ENCODE measurements around the gene TFEC. TPM values are rescaled to one million over a fixed set of nuclear protein-coding genes. Genes with fewer than 3 reads are reported as not detected.

Gene TFEC
- total RNA-seq, 1 donor from 2014 or later = not detected

DNA sequence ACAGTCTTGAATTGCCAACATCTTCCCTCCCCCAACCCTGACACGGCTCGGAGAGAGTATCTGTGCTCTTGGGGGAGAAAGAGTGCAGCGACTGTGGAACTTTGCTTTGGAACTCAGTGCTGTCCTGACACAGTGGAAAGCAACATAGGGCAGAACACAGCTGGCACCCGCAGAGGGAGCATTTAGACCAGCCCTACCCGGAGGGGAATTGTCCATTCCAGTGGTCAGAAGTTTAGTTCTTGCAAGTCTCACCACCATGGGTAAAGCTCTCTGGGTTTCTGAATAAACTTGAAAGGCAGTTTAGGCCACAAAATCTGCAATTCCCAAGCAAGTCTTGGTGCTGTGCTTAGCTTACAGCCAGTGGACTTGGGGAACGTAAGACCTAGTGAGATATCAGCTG is 34.9 kb downstream of the TFEC start:
- Mint-ChIP-seq H3K27me3 (ENCODE audit: unreplicated experiment) (peaks cover 28% of the 10 kb centered on the region), H3K36me3 (ENCODE audit: unreplicated experiment) (peaks cover 2% of the 10 kb centered on the region), H3K4me1 (ENCODE audit: unreplicated experiment) (no peaks in the 10 kb centered on the region), H3K4me3 (ENCODE audit: unreplicated experiment) (no peak overlapping the region), H3K9me3 (ENCODE audit: unreplicated experiment) (peaks cover 26% of the 10 kb centered on the region), H3K27ac (ENCODE audit: unreplicated experiment) (no peak overlapping the region)
- TF ChIP-seq, protein P1, sequence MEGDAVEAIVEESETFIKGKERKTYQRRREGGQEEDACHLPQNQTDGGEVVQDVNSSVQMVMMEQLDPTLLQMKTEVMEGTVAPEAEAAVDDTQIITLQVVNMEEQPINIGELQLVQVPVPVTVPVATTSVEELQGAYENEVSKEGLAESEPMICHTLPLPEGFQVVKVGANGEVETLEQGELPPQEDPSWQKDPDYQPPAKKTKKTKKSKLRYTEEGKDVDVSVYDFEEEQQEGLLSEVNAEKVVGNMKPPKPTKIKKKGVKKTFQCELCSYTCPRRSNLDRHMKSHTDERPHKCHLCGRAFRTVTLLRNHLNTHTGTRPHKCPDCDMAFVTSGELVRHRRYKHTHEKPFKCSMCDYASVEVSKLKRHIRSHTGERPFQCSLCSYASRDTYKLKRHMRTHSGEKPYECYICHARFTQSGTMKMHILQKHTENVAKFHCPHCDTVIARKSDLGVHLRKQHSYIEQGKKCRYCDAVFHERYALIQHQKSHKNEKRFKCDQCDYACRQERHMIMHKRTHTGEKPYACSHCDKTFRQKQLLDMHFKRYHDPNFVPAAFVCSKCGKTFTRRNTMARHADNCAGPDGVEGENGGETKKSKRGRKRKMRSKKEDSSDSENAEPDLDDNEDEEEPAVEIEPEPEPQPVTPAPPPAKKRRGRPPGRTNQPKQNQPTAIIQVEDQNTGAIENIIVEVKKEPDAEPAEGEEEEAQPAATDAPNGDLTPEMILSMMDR (IDR thresholded peaks at IDR 0.05) = no peak
- DNase-seq (ENCODE audit: extremely low spot score, unreplicated experiment) = no peak

DNA sequence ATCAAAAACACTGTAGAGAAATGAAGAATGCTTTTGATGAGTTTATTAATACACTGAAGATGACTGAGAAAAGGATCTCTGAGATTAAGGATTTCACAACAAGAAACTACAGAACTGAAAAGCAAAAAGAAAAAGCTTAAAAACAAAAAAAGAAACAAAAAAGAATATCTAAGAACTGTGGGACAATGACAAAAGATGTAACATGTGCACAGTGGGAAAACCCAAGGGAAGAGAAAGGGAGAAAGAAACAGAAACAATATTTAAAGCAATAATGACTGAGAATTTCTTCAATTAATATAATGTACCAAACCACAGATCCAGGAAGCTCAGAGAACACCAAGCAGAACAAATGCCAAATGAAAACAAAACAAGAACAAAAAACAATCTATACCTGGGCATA is 42.2 kb downstream of the TFEC start:
- Mint-ChIP-seq H3K36me3 (ENCODE audit: unreplicated experiment) (no peaks in the 10 kb centered on the region), H3K4me3 (ENCODE audit: unreplicated experiment) (no peak overlapping the region), H3K27me3 (ENCODE audit: unreplicated experiment) (peaks cover 20% of the 10 kb centered on the region)

DNA sequence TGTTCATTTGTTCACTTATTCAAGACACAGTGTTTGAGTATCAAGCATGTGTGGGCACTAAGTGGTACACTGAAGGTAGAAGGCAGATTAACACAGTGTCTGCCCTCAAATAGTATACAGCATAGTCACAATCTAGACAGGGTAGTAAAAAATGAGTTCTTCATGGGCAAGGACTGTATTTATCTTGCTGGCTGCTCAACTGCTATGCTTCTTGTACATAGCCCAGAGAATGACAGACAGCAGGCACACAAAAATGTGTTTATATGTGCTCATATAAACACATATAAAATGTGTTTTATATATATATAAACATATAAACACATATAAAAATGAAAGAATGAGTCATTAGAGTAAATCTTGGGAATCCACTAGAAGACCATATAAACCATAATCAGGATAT is 43.1 kb downstream of the TFEC start:
- TF ChIP-seq, protein P1 (IDR thresholded peaks at IDR 0.05) = no peak
- Mint-ChIP-seq H3K27me3 (ENCODE audit: unreplicated experiment) (peaks cover 20% of the 10 kb centered on the region), H3K36me3 (ENCODE audit: unreplicated experiment) (no peaks in the 10 kb centered on the region), H3K27ac (ENCODE audit: unreplicated experiment) (no peak overlapping the region), H3K9me3 (ENCODE audit: unreplicated experiment) (peaks cover 11% of the 10 kb centered on the region), H3K4me3 (ENCODE audit: unreplicated experiment) (no peak overlapping the region), H3K4me1 (ENCODE audit: unreplicated experiment) (peaks cover 4% of the 10 kb centered on the region)
- DNase-seq (ENCODE audit: extremely low spot score, unreplicated experiment) = no peak

More for the DNA sequence above, 42.2 kb downstream of the TFEC start:
- Mint-ChIP-seq H3K4me1 (ENCODE audit: unreplicated experiment) (peaks cover 4% of the 10 kb centered on the region), H3K27ac (ENCODE audit: unreplicated experiment) (no peak overlapping the region), H3K9me3 (ENCODE audit: unreplicated experiment) (peaks cover 11% of the 10 kb centered on the region)
- DNase-seq (ENCODE audit: extremely low spot score, unreplicated experiment) = no peak
- TF ChIP-seq, protein P1 (IDR thresholded peaks at IDR 0.05) = no peak

DNA sequence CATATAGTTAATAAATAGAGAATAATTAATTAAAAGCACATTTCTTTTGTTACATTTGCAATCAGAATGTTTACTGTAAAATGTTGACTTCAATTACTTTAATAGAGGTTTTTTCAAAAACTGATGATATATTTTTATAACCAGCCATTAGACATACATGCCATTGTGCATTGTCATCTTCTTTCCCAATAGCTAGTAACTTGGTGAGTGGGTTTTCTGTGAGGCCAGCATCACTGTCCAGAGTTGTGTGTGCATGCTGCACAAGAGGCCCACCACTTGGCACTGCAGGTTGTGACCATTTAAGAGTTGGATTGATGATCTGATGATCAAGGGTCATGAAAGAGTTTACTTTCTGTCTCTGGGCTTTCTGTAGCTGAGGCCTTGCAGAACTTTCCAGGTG is 46.5 kb downstream of the TFEC start:
- no peak overlapping the region for H3K4me3 Mint-ChIP-seq (ENCODE audit: unreplicated experiment)
- DNase-seq (ENCODE audit: extremely low spot score, unreplicated experiment) = no peak
- H3K9me3 Mint-ChIP-seq (ENCODE audit: unreplicated experiment) = no peaks in the 10 kb centered on the region
- TF ChIP-seq, protein P1 (IDR thresholded peaks at IDR 0.05) = no peak
- no peaks in the 10 kb centered on the region for H3K27me3 Mint-ChIP-seq (ENCODE audit: unreplicated experiment)
- no peak overlapping the region for H3K27ac Mint-ChIP-seq (ENCODE audit: unreplicated experiment)
- peaks cover 4% of the 10 kb centered on the region for H3K4me1 Mint-ChIP-seq (ENCODE audit: unreplicated experiment)
- H3K36me3 Mint-ChIP-seq (ENCODE audit: unreplicated experiment) = no peaks in the 10 kb centered on the region

DNA sequence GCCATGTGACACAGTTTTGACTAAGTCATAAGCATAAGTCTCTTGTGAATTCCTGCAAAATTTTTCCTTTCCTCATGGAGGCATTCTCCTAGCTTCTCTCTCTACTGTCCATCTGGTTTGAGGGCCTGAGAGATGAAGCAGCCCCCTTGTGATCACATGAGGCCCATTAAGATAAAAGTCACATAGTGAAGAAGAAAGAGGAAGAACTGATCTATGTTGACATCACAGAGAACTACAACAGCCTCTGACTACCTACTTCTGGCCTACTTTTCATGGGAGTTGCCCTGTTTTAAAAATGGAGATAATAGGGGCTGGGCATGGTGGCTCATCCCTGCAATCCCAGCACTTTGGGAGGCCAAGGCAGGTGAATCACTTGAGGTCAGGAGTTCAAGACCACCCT is 50.4 kb downstream of the TFEC start:
- peaks cover 4% of the 10 kb centered on the region for H3K27me3 Mint-ChIP-seq (ENCODE audit: unreplicated experiment)
- TF ChIP-seq, protein P1 (IDR thresholded peaks at IDR 0.05) = no peak
- H3K27ac Mint-ChIP-seq (ENCODE audit: unreplicated experiment) = no peak overlapping the region
- no peaks in the 10 kb centered on the region for H3K9me3 Mint-ChIP-seq (ENCODE audit: unreplicated experiment)
- H3K4me1 Mint-ChIP-seq (ENCODE audit: unreplicated experiment) = no peaks in the 10 kb centered on the region
- H3K4me3 Mint-ChIP-seq (ENCODE audit: unreplicated experiment) = no peak overlapping the region
- no peaks in the 10 kb centered on the region for H3K36me3 Mint-ChIP-seq (ENCODE audit: unreplicated experiment)
- no peak for DNase-seq (ENCODE audit: extremely low spot score, unreplicated experiment)

All from osteocyte (in vitro differentiated cells).